Measurements from ENCODE around the gene CDK5R1. TPM values are rescaled to one million over a fixed set of nuclear protein-coding genes. Genes with fewer than 3 reads are reported as not detected.

Gene CDK5R1
- 7.2 and 9.3 TPM in 2 replicates for total RNA-seq

GRCh38 chr17:32486701-32487472, at the start of gene CDK5R1:
TSS of gene CDK5R1 (plus strand) at chr17:32486993. CDS start at chr17:32487621, 628 bp downstream.

GRCh38 chr17:32444301-32445073, 42.3 kb upstream of the CDK5R1 start, which contains the start of gene PSMD11:
TSS of gene PSMD11 (plus strand) at chr17:32444510. CDS start at chr17:32444524, 14 bp downstream.

Other genes starting within 250 kb of the CDK5R1 start
- gene RHBDL3, start 221.2 kb upstream of the CDK5R1 start, total RNA-seq: not detected in 2 replicates
- gene C17orf75, start 144.8 kb upstream of the CDK5R1 start, total RNA-seq: 15.7 and 25.8 TPM in 2 replicates
- gene ZNF207, start 136.8 kb upstream of the CDK5R1 start, total RNA-seq: 44.8 and 114 TPM in 2 replicates
- gene PSMD11, start 42.5 kb upstream of the CDK5R1 start, total RNA-seq: 107 and 109 TPM in 2 replicates